Progenitor cell of endocrine pancreas (in vitro differentiated cells): ENCODE results near the gene LSS. TPM values are rescaled to one million over a fixed set of nuclear protein-coding genes. Genes with fewer than 3 reads are reported as not detected.

Experiments used
- DNase-seq: peaks from one replicate; pipeline ENCODE4 v3.0.0; 2021; ENCODE audit warnings: low spot score; ENCODE audit not compliant: unreplicated experiment
- H3K27ac Mint-ChIP-seq: 2 replicates; pipeline ENCODE4 v1.8.0; 2021; ENCODE audit warnings: mild to moderate bottlenecking, moderate library complexity, mixed read lengths
- H3K27me3 Mint-ChIP-seq: 2 replicates; pipeline ENCODE4 v1.8.0; 2021; ENCODE audit warnings: mixed read lengths
- H3K36me3 Mint-ChIP-seq: 2 replicates; pipeline ENCODE4 v1.8.0; 2022; ENCODE audit warnings: mixed read lengths; ENCODE audit not compliant: insufficient read depth
- H3K4me1 Mint-ChIP-seq: 2 replicates; pipeline ENCODE4 v1.8.0; 2021; ENCODE audit warnings: low read depth, mixed read lengths
- H3K4me3 Mint-ChIP-seq: 2 replicates; pipeline ENCODE4 v1.8.0; 2021; ENCODE audit warnings: low read depth, mild to moderate bottlenecking, moderate library complexity, mixed read lengths
- H3K9me3 Mint-ChIP-seq: 2 replicates; pipeline ENCODE4 v1.8.0; 2021; ENCODE audit warnings: low read depth, mixed read lengths
- CTCF ChIP-seq: fragments of 200-600 bp; sonication (generic); IDR thresholded peaks from one replicate; pipeline ENCODE4 v1.5.0; 2021; ENCODE audit warnings: antibody characterized with exemption, mild to moderate bottlenecking; ENCODE audit not compliant: unreplicated experiment
- total RNA-seq: library from RNA; stranded (reverse); gene quantifications from 2 replicates; pipeline ENCODE4 v1.2.1, GENCODE V29; 2021

LSS gene
- total RNA-seq, 1 donor from 2014 or later = 145 TPM

- Mint-ChIP-seq H3K9me3 (no peaks in the 10 kb centered on the region), H3K27ac (peak overlapping the region; percentile 68), H3K4me1 (no peaks in the 10 kb centered on the region), H3K4me3 (no peak overlapping the region), H3K36me3 (peaks cover 39% of the 10 kb centered on the region), H3K27me3 (no peaks in the 10 kb centered on the region)
- no peak for DNase-seq
- TF ChIP-seq CTCF = no peak
These were observed 21.7 kb upstream of the LSS start for GRCh38 chr21:46250146-46250725.

DNA sequence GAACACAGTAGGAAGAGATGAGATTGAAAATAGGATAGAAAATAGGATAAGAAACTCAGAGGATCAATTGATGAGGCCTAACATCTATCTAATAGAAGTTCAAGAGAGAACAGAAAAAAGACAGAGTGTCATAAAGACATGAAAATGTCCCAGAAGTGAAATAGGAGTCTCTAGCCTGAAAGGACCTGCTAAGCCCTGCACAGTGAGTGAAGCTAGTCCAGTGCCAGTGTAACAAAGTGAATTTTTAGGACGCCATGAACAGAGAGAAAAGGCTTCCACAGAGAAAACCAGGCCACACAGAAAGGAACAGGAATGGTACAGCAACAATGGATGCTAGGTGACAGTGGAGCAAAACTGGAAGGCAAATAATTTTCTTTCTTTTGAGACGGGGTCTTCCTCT lies 20.3 kb upstream of the LSS start:
- Mint-ChIP-seq H3K27ac (no peak overlapping the region), H3K9me3 (no peaks in the 10 kb centered on the region), H3K27me3 (no peaks in the 10 kb centered on the region), H3K4me3 (no peak overlapping the region), H3K36me3 (peaks cover 29% of the 10 kb centered on the region), H3K4me1 (no peaks in the 10 kb centered on the region)
- TF ChIP-seq CTCF = no peak
- no peak for DNase-seq

DNA sequence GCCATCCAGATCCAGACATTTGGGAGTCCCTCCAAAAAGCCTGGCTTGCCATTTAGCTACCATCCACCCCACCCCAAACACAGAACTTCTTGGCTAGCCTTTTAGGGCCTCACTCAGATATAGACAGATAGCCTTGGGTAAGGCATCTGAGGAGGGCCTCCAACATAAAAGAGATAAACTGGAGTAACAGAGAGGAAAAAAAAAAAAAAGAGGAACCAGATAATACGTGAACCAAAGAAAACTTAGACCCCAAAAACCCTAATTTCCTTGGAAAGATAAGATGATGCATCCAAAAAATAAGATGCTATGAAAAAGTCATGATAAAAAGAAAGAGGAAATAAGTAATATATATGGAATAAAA lies 19.8 kb upstream of the LSS start:
- H3K9me3 Mint-ChIP-seq = no peaks in the 10 kb centered on the region
- H3K27me3 Mint-ChIP-seq = no peaks in the 10 kb centered on the region
- no peak for TF ChIP-seq CTCF
- no peak overlapping the region for H3K27ac Mint-ChIP-seq
- H3K36me3 Mint-ChIP-seq = peaks cover 25% of the 10 kb centered on the region
- no peaks in the 10 kb centered on the region for H3K4me1 Mint-ChIP-seq
- no peak overlapping the region for H3K4me3 Mint-ChIP-seq
- DNase-seq = no peak

- Mint-ChIP-seq H3K36me3 (peaks cover 29% of the 10 kb centered on the region), H3K27ac (no peak overlapping the region), H3K4me3 (no peak overlapping the region), H3K9me3 (no peaks in the 10 kb centered on the region), H3K27me3 (no peaks in the 10 kb centered on the region), H3K4me1 (no peaks in the 10 kb centered on the region)
- no peak for TF ChIP-seq CTCF
- DNase-seq = no peak
These were observed 19.3 kb upstream of the LSS start for GRCh38 chr21:46247699-46248421.

DNA sequence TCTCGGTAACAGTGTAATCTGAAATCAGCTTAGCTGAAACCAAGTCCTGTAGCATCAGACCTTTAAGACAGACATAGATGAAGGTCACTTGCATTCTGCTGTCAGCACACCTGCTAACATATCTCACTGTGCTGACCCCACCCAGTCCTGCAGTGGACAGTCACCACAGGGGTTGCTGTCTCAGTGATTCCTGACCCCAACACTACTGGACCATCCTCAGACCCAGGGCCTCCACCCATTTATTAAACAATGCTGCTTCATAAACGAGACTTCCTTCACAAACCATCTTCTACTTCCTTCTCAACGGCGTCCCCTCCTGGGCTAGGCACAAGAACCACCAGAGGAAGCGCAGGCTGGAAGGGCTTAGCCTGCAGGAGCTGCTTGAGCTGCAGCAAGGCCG lies 17.8 kb upstream of the LSS start:
- Mint-ChIP-seq H3K27ac (no peak overlapping the region), H3K4me1 (no peaks in the 10 kb centered on the region), H3K9me3 (no peaks in the 10 kb centered on the region), H3K36me3 (peaks cover 34% of the 10 kb centered on the region), H3K27me3 (no peaks in the 10 kb centered on the region), H3K4me3 (no peak overlapping the region)
- TF ChIP-seq CTCF = no peak
- DNase-seq = no peak
